GM23338 (cell line): ENCODE measurements around the gene PIK3C2G. TPM values are rescaled to one million over a fixed set of nuclear protein-coding genes. Genes with fewer than 3 reads are reported as not detected.

Experiments used
- ATAC-seq: fragments of 200-7000 bp; cut with Tn5 transposase; 3 replicates; pipeline ENCODE4 v1.9.1; 2020
- DNase-seq: peaks from one replicate; pipeline ENCODE4 v3.0.0-alpha.2; 2015; ENCODE audit warnings: low spot score
- H2AFZ ChIP-seq: fragments of 200-600 bp; sonication (generic); 2 replicates; pipeline ENCODE4 v1.8.0; 2016; ENCODE audit warnings: antibody characterized with exemption, mild to moderate bottlenecking, moderate library complexity
- H3F3A ChIP-seq: fragments of 200-600 bp; sonication (generic); replicated peaks from 2 replicates; pipeline ENCODE4 v1.8.0; 2017; ENCODE audit warnings: antibody characterized with exemption, mixed run types, low read depth
- H3K27ac ChIP-seq: fragments of 200-600 bp; sonication (generic); 2 replicates; pipeline ENCODE4 v1.6.1; 2016; ENCODE audit warnings: low read depth
- H3K27me3 ChIP-seq: fragments of 200-600 bp; sonication (generic); 2 replicates; pipeline ENCODE4 v1.8.0; 2016; ENCODE audit warnings: mild to moderate bottlenecking, mixed run types, moderate library complexity; ENCODE audit not compliant: insufficient read depth
- H3K36me3 ChIP-seq: fragments of 200-600 bp; sonication (generic); 2 replicates; pipeline ENCODE4 v1.8.0; 2016; ENCODE audit warnings: mild to moderate bottlenecking; ENCODE audit not compliant: insufficient read depth
- H3K4me1 ChIP-seq: fragments of 200-600 bp; sonication (generic); 2 replicates; pipeline ENCODE4 v1.8.0; 2016; ENCODE audit warnings: mild to moderate bottlenecking, moderate library complexity; ENCODE audit not compliant: insufficient read depth
- H3K4me2 ChIP-seq: fragments of 200-600 bp; sonication (generic); 2 replicates; pipeline ENCODE4 v1.7.1; 2017; ENCODE audit warnings: mixed run types
- H3K4me3 ChIP-seq: fragments of 200-600 bp; sonication (generic); 2 replicates; pipeline ENCODE4 v1.6.1; 2016; ENCODE audit warnings: mixed run types
- H3K79me2 ChIP-seq: fragments of 200-600 bp; sonication (generic); replicated peaks from 2 replicates; pipeline ENCODE4 v1.8.0; 2017; ENCODE audit warnings: mild to moderate bottlenecking; ENCODE audit not compliant: insufficient read depth
- H3K9me2 ChIP-seq: fragments of 200-600 bp; sonication (generic); 2 replicates; pipeline ENCODE4 v1.8.0; 2017; ENCODE audit not compliant: insufficient read depth
- H4K20me1 ChIP-seq: fragments of 200-600 bp; sonication (generic); replicated peaks from 2 replicates; pipeline ENCODE4 v1.8.0; 2017; ENCODE audit warnings: mild to moderate bottlenecking; ENCODE audit not compliant: insufficient read depth
- H3K27ac Mint-ChIP-seq: 2 replicates; pipeline ENCODE4 v1.8.0; 2020; ENCODE audit warnings: inconsistent platforms, mild to moderate bottlenecking, moderate library complexity, mixed read lengths
- H3K27me3 Mint-ChIP-seq: 3 replicates; pipeline ENCODE4 v1.8.0; 2022; ENCODE audit warnings: low read depth, mild to moderate bottlenecking, moderate library complexity, mixed read lengths, inconsistent platforms; ENCODE audit not compliant: insufficient read depth, poor library complexity
- H3K36me3 Mint-ChIP-seq: 3 replicates; pipeline ENCODE4 v1.8.0; 2021; ENCODE audit warnings: low read depth, mild to moderate bottlenecking, inconsistent platforms, moderate library complexity, mixed read lengths
- H3K4me1 Mint-ChIP-seq: 3 replicates; pipeline ENCODE4 v1.8.0; 2020; ENCODE audit warnings: mild to moderate bottlenecking, inconsistent platforms, mixed read lengths
- H3K4me3 Mint-ChIP-seq: 3 replicates; pipeline ENCODE4 v1.8.0; 2021; ENCODE audit warnings: moderate library complexity, mild to moderate bottlenecking, inconsistent platforms, mixed read lengths
- H3K9me3 Mint-ChIP-seq: 3 replicates; pipeline ENCODE4 v1.8.0; 2020; ENCODE audit warnings: moderate library complexity, mild to moderate bottlenecking, inconsistent platforms, mixed read lengths
- CREB1 ChIP-seq: fragments of 250-450 bp; sonication (Bioruptor Pico); IDR thresholded peaks from 2 replicates; pipeline ENCODE4 v1.5.0; 2020; ENCODE audit warnings: low read depth, mild to moderate bottlenecking, moderate library complexity
- EZH2 ChIP-seq: fragments of 200-600 bp; sonication (generic); IDR thresholded peaks from one replicate; pipeline ENCODE4 v1.8.0; 2017; ENCODE audit warnings: antibody characterized with exemption, mild to moderate bottlenecking, low read depth; ENCODE audit not compliant: unreplicated experiment
- JUNB ChIP-seq: IDR thresholded peaks from one replicate; pipeline ENCODE4 v1.6.1; 2016; ENCODE audit warnings: antibody characterized with exemption; ENCODE audit not compliant: unreplicated experiment
- NANOG ChIP-seq: IDR thresholded peaks from 2 replicates; pipeline ENCODE4 v1.6.1; 2016; ENCODE audit warnings: antibody characterized with exemption, borderline replicate concordance
- POLR2AphosphoS5 ChIP-seq: IDR thresholded peaks from 2 replicates; pipeline ENCODE4 v1.6.1; 2016; ENCODE audit warnings: antibody characterized with exemption, low read depth
- STAT1 ChIP-seq: IDR thresholded peaks from one replicate; pipeline ENCODE4 v1.6.1; 2016; ENCODE audit warnings: antibody characterized with exemption; ENCODE audit not compliant: unreplicated experiment
- ZNF114 ChIP-seq: fragments of 250-450 bp; sonication (Bioruptor Pico); IDR thresholded peaks from 2 replicates; pipeline ENCODE4 v1.5.0; 2020; ENCODE audit warnings: mild to moderate bottlenecking, moderate library complexity
- ZNF331 ChIP-seq: fragments of 250-450 bp; sonication (Bioruptor Pico); IDR thresholded peaks from 2 replicates; pipeline ENCODE4 v1.5.0; 2020; ENCODE audit warnings: low read depth, mild to moderate bottlenecking, moderate library complexity
- polyA plus RNA-seq: library from polyadenylated mRNA; unstranded; fragments of >200 nt; fragmentation: Nextera tagmentation; extraction: Ambion mirVana; gene quantifications from 2 replicates; pipeline ENCODE4 v1.2.1, GENCODE V29; 2016
- total RNA-seq: library from RNA; depleted of rRNA; stranded (reverse); fragments of >200 nt; shearing (Covaris generic); gene quantifications from 2 replicates; pipeline ENCODE4 v1.2.3, GENCODE V29; 2014
- TF ChIP-seq, protein P1 (sequence below): IDR thresholded peaks from 2 replicates; pipeline ENCODE4 v1.6.1; 2016; ENCODE audit warnings: antibody characterized with exemption
- TF ChIP-seq, protein P2 (sequence below), 2 experiments: fragments of 200-600 bp in 1 of 2; sonication (generic) in 1 of 2; conservative IDR thresholded peaks; 2 replicates each; pipeline versions ENCODE4 v1.5.1 to v1.6.1; 2016 to 2017; ENCODE audit warnings: antibody characterized with exemption in 2 of 2, low read depth in 2 of 2, mild to moderate bottlenecking in 2 of 2, moderate library complexity in 1 of 2
- TF ChIP-seq, protein P3 (sequence below): IDR thresholded peaks from one replicate; pipeline ENCODE4 v1.6.1; 2018; ENCODE audit warnings: antibody characterized with exemption; ENCODE audit not compliant: unreplicated experiment

The PIK3C2G gene
- total and polyA plus RNA-seq, 2 experiments from 2014 or later, result not detected

DNA sequence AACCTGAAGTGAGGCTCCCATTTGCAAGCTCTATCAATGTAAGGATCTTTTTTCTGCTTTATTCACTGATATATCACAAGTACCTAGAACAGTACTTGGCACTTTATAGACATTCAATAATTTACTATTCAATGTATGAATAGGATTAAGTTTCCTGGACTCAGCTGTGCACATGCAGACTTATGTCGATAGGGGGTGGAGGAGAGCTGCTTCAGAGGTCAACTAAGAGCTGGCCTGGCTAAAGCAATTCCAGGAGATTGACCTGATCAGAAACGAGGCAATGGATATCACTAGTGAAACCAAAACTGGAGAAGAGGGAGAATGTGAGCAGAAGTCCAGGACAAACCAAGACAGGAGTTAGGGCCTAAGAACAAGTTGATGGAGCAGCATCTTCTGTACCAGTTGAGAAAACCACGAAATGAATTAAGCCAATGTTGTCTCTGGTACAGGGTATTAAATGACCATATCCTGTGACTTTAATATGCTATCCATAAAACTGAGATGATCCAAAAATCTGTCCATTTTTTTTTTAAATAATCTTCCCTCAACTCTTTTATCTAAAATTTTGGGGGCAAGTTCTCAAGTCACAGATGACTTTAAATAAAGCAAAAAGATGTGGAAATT lies 169.2 kb downstream of the PIK3C2G start:
- H3K36me3 ChIP-seq, result no peaks in the 10 kb centered on the region
- DNase-seq (peak; percentile 78), ATAC-seq (peak; percentile 96)
- no peaks in the 10 kb centered on the region for H3K36me3 Mint-ChIP-seq
- H2AFZ ChIP-seq, result peak overlapping the region; percentile 91; the same call in 1 of the 2 replicates
- no peaks in the 10 kb centered on the region for H4K20me1 ChIP-seq
- H3K27ac ChIP-seq, result no peak overlapping the region
- H3K4me3 ChIP-seq, result no peak overlapping the region
- H3K4me2 ChIP-seq, result no peak overlapping the region
- H3K27me3 Mint-ChIP-seq, result no peaks in the 10 kb centered on the region
- no peak overlapping the region for H3K27ac Mint-ChIP-seq
- no peak for TF ChIP-seq STAT1
- no peak for TF ChIP-seq ZNF114 (CRISPR knock-in tag)
- no peak for TF ChIP-seq ZNF331 (CRISPR knock-in tag)
- TF ChIP-seq, protein P1, sequence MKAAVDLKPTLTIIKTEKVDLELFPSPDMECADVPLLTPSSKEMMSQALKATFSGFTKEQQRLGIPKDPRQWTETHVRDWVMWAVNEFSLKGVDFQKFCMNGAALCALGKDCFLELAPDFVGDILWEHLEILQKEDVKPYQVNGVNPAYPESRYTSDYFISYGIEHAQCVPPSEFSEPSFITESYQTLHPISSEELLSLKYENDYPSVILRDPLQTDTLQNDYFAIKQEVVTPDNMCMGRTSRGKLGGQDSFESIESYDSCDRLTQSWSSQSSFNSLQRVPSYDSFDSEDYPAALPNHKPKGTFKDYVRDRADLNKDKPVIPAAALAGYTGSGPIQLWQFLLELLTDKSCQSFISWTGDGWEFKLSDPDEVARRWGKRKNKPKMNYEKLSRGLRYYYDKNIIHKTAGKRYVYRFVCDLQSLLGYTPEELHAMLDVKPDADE, result no peak
- TF ChIP-seq, protein P2, sequence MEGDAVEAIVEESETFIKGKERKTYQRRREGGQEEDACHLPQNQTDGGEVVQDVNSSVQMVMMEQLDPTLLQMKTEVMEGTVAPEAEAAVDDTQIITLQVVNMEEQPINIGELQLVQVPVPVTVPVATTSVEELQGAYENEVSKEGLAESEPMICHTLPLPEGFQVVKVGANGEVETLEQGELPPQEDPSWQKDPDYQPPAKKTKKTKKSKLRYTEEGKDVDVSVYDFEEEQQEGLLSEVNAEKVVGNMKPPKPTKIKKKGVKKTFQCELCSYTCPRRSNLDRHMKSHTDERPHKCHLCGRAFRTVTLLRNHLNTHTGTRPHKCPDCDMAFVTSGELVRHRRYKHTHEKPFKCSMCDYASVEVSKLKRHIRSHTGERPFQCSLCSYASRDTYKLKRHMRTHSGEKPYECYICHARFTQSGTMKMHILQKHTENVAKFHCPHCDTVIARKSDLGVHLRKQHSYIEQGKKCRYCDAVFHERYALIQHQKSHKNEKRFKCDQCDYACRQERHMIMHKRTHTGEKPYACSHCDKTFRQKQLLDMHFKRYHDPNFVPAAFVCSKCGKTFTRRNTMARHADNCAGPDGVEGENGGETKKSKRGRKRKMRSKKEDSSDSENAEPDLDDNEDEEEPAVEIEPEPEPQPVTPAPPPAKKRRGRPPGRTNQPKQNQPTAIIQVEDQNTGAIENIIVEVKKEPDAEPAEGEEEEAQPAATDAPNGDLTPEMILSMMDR (conservative IDR thresholded peaks at IDR 0.05; ENCODE audit: low read depth in 2 of 2), result peak; percentile 86 to 96
- H3K79me2 ChIP-seq, result no peaks in the 10 kb centered on the region
- peaks cover 18% of the 10 kb centered on the region; the same call in 1 of the 2 replicates for H3K4me1 ChIP-seq
- H3K9me2 ChIP-seq, result no peaks in the 10 kb centered on the region
- H3K9me3 Mint-ChIP-seq, result no peaks in the 10 kb centered on the region
- H3K4me3 Mint-ChIP-seq, result no peak overlapping the region
- no peaks in the 10 kb centered on the region for H3F3A ChIP-seq
- H3K27me3 ChIP-seq, result no peaks in the 10 kb centered on the region
- H3K4me1 Mint-ChIP-seq, result peaks cover 15% of the 10 kb centered on the region

DNA sequence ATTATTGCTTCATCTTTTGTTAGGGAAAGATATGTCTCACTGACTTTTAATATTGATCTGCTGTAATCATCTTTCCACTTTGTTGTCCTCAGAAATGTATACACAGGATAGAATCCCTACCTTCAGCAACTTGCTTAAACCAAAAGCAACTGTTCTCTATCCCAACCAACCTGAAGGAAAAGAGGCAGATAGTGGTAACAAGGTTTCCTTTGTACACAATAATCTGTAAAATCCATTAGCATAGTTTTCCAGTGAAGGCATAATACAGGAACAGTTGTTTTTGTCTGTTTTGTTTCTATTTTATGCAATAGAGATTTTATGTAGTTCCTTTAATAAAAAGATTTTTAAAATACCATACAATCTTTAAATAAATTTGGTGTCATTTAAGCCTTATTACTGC lies 170.5 kb downstream of the PIK3C2G start:
- no peaks in the 10 kb centered on the region for H4K20me1 ChIP-seq
- H3K79me2 ChIP-seq, result no peaks in the 10 kb centered on the region
- H3K4me3 ChIP-seq, result no peak overlapping the region
- Mint-ChIP-seq H3K27me3 (no peaks in the 10 kb centered on the region), H3K27ac (no peak overlapping the region), H3K36me3 (no peaks in the 10 kb centered on the region), H3K4me1 (peaks cover 15% of the 10 kb centered on the region), H3K4me3 (no peak overlapping the region), H3K9me3 (no peaks in the 10 kb centered on the region)
- DNase-seq (no peak), ATAC-seq (no peak)
- H2AFZ ChIP-seq, result no peak overlapping the region; the same call in 1 of the 2 replicates
- H3K4me2 ChIP-seq, result no peak overlapping the region
- H3K27ac ChIP-seq, result no peak overlapping the region
- H3K27me3 ChIP-seq, result no peaks in the 10 kb centered on the region
- no peaks in the 10 kb centered on the region for H3K9me2 ChIP-seq
- peaks cover 18% of the 10 kb centered on the region; the same call in 1 of the 2 replicates for H3K4me1 ChIP-seq
- no peaks in the 10 kb centered on the region for H3F3A ChIP-seq
- H3K36me3 ChIP-seq, result no peaks in the 10 kb centered on the region
- TF ChIP-seq, protein P3, sequence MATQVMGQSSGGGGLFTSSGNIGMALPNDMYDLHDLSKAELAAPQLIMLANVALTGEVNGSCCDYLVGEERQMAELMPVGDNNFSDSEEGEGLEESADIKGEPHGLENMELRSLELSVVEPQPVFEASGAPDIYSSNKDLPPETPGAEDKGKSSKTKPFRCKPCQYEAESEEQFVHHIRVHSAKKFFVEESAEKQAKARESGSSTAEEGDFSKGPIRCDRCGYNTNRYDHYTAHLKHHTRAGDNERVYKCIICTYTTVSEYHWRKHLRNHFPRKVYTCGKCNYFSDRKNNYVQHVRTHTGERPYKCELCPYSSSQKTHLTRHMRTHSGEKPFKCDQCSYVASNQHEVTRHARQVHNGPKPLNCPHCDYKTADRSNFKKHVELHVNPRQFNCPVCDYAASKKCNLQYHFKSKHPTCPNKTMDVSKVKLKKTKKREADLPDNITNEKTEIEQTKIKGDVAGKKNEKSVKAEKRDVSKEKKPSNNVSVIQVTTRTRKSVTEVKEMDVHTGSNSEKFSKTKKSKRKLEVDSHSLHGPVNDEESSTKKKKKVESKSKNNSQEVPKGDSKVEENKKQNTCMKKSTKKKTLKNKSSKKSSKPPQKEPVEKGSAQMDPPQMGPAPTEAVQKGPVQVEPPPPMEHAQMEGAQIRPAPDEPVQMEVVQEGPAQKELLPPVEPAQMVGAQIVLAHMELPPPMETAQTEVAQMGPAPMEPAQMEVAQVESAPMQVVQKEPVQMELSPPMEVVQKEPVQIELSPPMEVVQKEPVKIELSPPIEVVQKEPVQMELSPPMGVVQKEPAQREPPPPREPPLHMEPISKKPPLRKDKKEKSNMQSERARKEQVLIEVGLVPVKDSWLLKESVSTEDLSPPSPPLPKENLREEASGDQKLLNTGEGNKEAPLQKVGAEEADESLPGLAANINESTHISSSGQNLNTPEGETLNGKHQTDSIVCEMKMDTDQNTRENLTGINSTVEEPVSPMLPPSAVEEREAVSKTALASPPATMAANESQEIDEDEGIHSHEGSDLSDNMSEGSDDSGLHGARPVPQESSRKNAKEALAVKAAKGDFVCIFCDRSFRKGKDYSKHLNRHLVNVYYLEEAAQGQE, result no peak
- TF ChIP-seq, protein P2 (conservative IDR thresholded peaks at IDR 0.05; ENCODE audit: low read depth in 2 of 2), result no peak
- TF ChIP-seq, protein P1, result no peak
- TF ChIP-seq POLR2AphosphoS5 (no peak), ZNF114 (CRISPR knock-in tag) (no peak), NANOG (no peak), CREB1 (CRISPR knock-in tag) (no peak), ZNF331 (CRISPR knock-in tag) (no peak), JUNB (no peak), STAT1 (no peak), EZH2 (no peak)
